ENCODE measurements around the gene GRIK4. TPM values are rescaled to one million over a fixed set of nuclear protein-coding genes. Genes with fewer than 3 reads are reported as not detected.

The GRIK4 gene
- total RNA-seq, 2 experiments from 2014 or later: not detected

- Histone ChIP-seq H3K27me3 (ENCODE audit: control insufficient read depth in 1 of 2, insufficient read depth in 2 of 2, low read length in 2 of 2) (peaks cover 0 to 5% of the 10 kb centered on the region in 2 experiments), H3K9me3 (ENCODE audit: control insufficient read depth in 1 of 2, insufficient read depth in 1 of 2, low read length in 2 of 2) (no peaks in the 10 kb centered on the region), H3K36me3 (ENCODE audit: insufficient read depth, low read length) (no peaks in the 10 kb centered on the region), H3K4me3 (ENCODE audit: low read length) (no peak overlapping the region), H3K27ac (ENCODE audit: low read depth in 1 of 2, low read length in 2 of 2) (no peak overlapping the region), H3K4me1 (ENCODE audit: insufficient read depth, low read length) (no peaks in the 10 kb centered on the region)
- DNase-seq (no peak), ATAC-seq (ENCODE audit: poor library complexity) (no peak)
- Mint-ChIP-seq H3K27me3 (peaks cover 30% of the 10 kb centered on the region), H3K9me3 (no peaks in the 10 kb centered on the region), H3K27ac (no peak overlapping the region), H3K36me3 (ENCODE audit: low read depth) (no peaks in the 10 kb centered on the region), H3K4me1 (ENCODE audit: low read depth) (no peaks in the 10 kb centered on the region), H3K4me3 (no peak overlapping the region)
- ChIA-PET CTCF (no interaction called here), POLR2A (no interaction called here)
- no peak for TF ChIP-seq CTCF (IDR thresholded peaks at IDR 0.05)
- intact Hi-C loops (cut with DNase I, micrococcal nuclease): no loop called here
These were observed 185.2 kb downstream of the GRIK4 start for GRCh38 chr11:120696597-120697218.

- no peaks in the 10 kb centered on the region for H3K36me3 ChIP-seq (ENCODE audit: insufficient read depth, low read length)
- POLR2A ChIA-PET: no interaction called here
- CTCF ChIA-PET: no interaction called here
- Mint-ChIP-seq H3K4me3 (no peak overlapping the region), H3K36me3 (ENCODE audit: low read depth) (no peaks in the 10 kb centered on the region), H3K27me3 (peaks cover 17% of the 10 kb centered on the region), H3K9me3 (no peaks in the 10 kb centered on the region), H3K4me1 (ENCODE audit: low read depth) (no peaks in the 10 kb centered on the region), H3K27ac (no peak overlapping the region)
- intact Hi-C loops (cut with DNase I, micrococcal nuclease): no loop called here
- no peak overlapping the region for H3K4me3 ChIP-seq (ENCODE audit: low read length)
- H3K9me3 ChIP-seq (ENCODE audit: control insufficient read depth in 1 of 2, insufficient read depth in 1 of 2, low read length in 2 of 2): no peaks in the 10 kb centered on the region
- H3K27ac ChIP-seq (ENCODE audit: low read depth in 1 of 2, low read length in 2 of 2): no peak overlapping the region
- no peaks in the 10 kb centered on the region for H3K27me3 ChIP-seq (ENCODE audit: control insufficient read depth in 1 of 2, insufficient read depth in 2 of 2, low read length in 2 of 2)
- ATAC-seq (ENCODE audit: poor library complexity) (no peak), DNase-seq (no peak)
- H3K4me1 ChIP-seq (ENCODE audit: insufficient read depth, low read length): no peaks in the 10 kb centered on the region
- no peak for TF ChIP-seq CTCF (IDR thresholded peaks at IDR 0.05)
These were observed 187.4 kb downstream of the GRIK4 start for GRCh38 chr11:120698918-120699317.

GRCh38 chr11:120702656-120703055, 191.1 kb downstream of the GRIK4 start:
- H3K27me3 ChIP-seq (ENCODE audit: control insufficient read depth in 1 of 2, insufficient read depth in 2 of 2, low read length in 2 of 2): no peaks in the 10 kb centered on the region
- peaks cover 0 to 12% of the 10 kb centered on the region in 2 experiments for H3K9me3 ChIP-seq (ENCODE audit: control insufficient read depth in 1 of 2, insufficient read depth in 1 of 2, low read length in 2 of 2)
- H3K27ac ChIP-seq (ENCODE audit: low read depth in 1 of 2, low read length in 2 of 2): no peak overlapping the region
- H3K4me1 ChIP-seq (ENCODE audit: insufficient read depth, low read length): no peaks in the 10 kb centered on the region
- Mint-ChIP-seq H3K4me3 (no peak overlapping the region), H3K27me3 (peaks cover 26% of the 10 kb centered on the region), H3K27ac (no peak overlapping the region), H3K36me3 (ENCODE audit: low read depth) (no peaks in the 10 kb centered on the region), H3K9me3 (peaks cover 3% of the 10 kb centered on the region), H3K4me1 (ENCODE audit: low read depth) (no peaks in the 10 kb centered on the region)
- no peak overlapping the region for H3K4me3 ChIP-seq (ENCODE audit: low read length)
- no peak for TF ChIP-seq CTCF (IDR thresholded peaks at IDR 0.05)
- DNase-seq (no peak), ATAC-seq (ENCODE audit: poor library complexity) (no peak)
- ChIA-PET CTCF (no interaction called here), POLR2A (no interaction called here)
- intact Hi-C loops (cut with DNase I, micrococcal nuclease): no loop called here
- H3K36me3 ChIP-seq (ENCODE audit: insufficient read depth, low read length): no peaks in the 10 kb centered on the region

Data from CD4-positive, alpha-beta T cell (primary cell).